H9 (cell line): ENCODE data around the gene NUDT16L1. TPM values are rescaled to one million over a fixed set of nuclear protein-coding genes. Genes with fewer than 3 reads are reported as not detected.

Source experiments
- DNase-seq: peaks from one replicate; pipeline ENCODE4 v3.0.0-alpha.2; 2017
- H2AFZ ChIP-seq: one replicate; pipeline ENCODE4 v1.6.1; 2013; ENCODE audit warnings: mild to moderate bottlenecking, low read length, control low read depth, moderate library complexity
- H2AK5ac ChIP-seq: 2 replicates; pipeline ENCODE4 v1.6.1; 2013; ENCODE audit warnings: low read length, control low read depth, mixed read lengths; ENCODE audit not compliant: insufficient read length
- H2BK120ac ChIP-seq: one replicate; pipeline ENCODE4 v1.6.1; 2013; ENCODE audit warnings: low read depth, mild to moderate bottlenecking, low read length, control low read depth, inconsistent platforms; ENCODE audit not compliant: poor library complexity, severe bottlenecking
- H2BK12ac ChIP-seq: 2 replicates; pipeline ENCODE4 v1.6.1; 2013; ENCODE audit warnings: low read length, control low read depth, mixed read lengths, low read depth; ENCODE audit not compliant: insufficient read length
- H2BK15ac ChIP-seq: 2 replicates; pipeline ENCODE4 v1.6.1; 2013; ENCODE audit warnings: low read depth, low read length, control low read depth
- H2BK20ac ChIP-seq: one replicate; pipeline ENCODE4 v1.6.1; 2013; ENCODE audit warnings: low read depth, mild to moderate bottlenecking, low read length, control low read depth, inconsistent platforms; ENCODE audit not compliant: poor library complexity, severe bottlenecking
- H2BK5ac ChIP-seq: 2 replicates; pipeline ENCODE4 v1.6.1; 2013; ENCODE audit warnings: low read length, control low read depth, mixed read lengths; ENCODE audit not compliant: insufficient read length
- H3K14ac ChIP-seq: 2 replicates; pipeline ENCODE4 v1.6.1; 2013; ENCODE audit warnings: low read length, control low read depth; ENCODE audit not compliant: insufficient read depth
- H3K18ac ChIP-seq: 2 replicates; pipeline ENCODE4 v1.6.1; 2013; ENCODE audit warnings: low read depth, mild to moderate bottlenecking, mixed read lengths, low read length, control low read depth; ENCODE audit not compliant: insufficient read length
- H3K23ac ChIP-seq: 2 replicates; pipeline ENCODE4 v1.6.1; 2013; ENCODE audit warnings: low read length, control low read depth, mixed read lengths, low read depth; ENCODE audit not compliant: insufficient read length
- H3K23me2 ChIP-seq: 2 replicates; pipeline ENCODE4 v1.6.1; 2013; ENCODE audit warnings: low read depth, mild to moderate bottlenecking, mixed read lengths, low read length, control low read depth; ENCODE audit not compliant: insufficient read length, poor library complexity, severe bottlenecking
- H3K27ac ChIP-seq: 2 replicates; pipeline ENCODE4 v1.5.1; 2013; ENCODE audit warnings: low read length, control low read depth, mixed read lengths, low read depth; ENCODE audit not compliant: insufficient read length
- H3K27me3 ChIP-seq: 2 replicates; pipeline ENCODE4 v1.6.1; 2013; ENCODE audit warnings: low read length, control low read depth, inconsistent platforms; ENCODE audit not compliant: insufficient read depth
- H3K4ac ChIP-seq: 2 replicates; pipeline ENCODE4 v1.6.1; 2013; ENCODE audit warnings: low read depth, mild to moderate bottlenecking, control low read depth, inconsistent platforms, low read length, moderate library complexity
- H3K4me1 ChIP-seq: 2 replicates; pipeline ENCODE4 v1.6.1; 2013; ENCODE audit warnings: low read length, control low read depth, inconsistent platforms; ENCODE audit not compliant: insufficient read depth
- H3K4me2 ChIP-seq: 2 replicates; pipeline ENCODE4 v1.6.1; 2013; ENCODE audit warnings: low read length, control low read depth, mixed read lengths; ENCODE audit not compliant: insufficient read length, insufficient read depth
- H3K56ac ChIP-seq: 2 replicates; pipeline ENCODE4 v1.6.1; 2013; ENCODE audit warnings: low read depth, mild to moderate bottlenecking, mixed read lengths, low read length, control low read depth; ENCODE audit not compliant: insufficient read length
- H3K79me1 ChIP-seq: 2 replicates; pipeline ENCODE4 v1.6.1; 2013; ENCODE audit warnings: low read depth, mild to moderate bottlenecking, moderate library complexity, low read length, control low read depth, inconsistent platforms; ENCODE audit not compliant: insufficient read depth, poor library complexity, severe bottlenecking
- H3K79me2 ChIP-seq: 2 replicates; pipeline ENCODE4 v1.6.1; 2013; ENCODE audit warnings: low read length, control low read depth, inconsistent platforms; ENCODE audit not compliant: insufficient read depth
- H3K9ac ChIP-seq: 2 replicates; pipeline ENCODE4 v1.6.1; 2013; ENCODE audit warnings: low read length, control low read depth, mixed read lengths; ENCODE audit not compliant: insufficient read length; ENCODE audit errors: extremely low read depth
- H3K9me3 ChIP-seq: one replicate; pipeline ENCODE4 v1.6.1; 2013; ENCODE audit warnings: low read depth, low read length, inconsistent platforms; ENCODE audit not compliant: control insufficient read depth
- H3T11ph ChIP-seq: one replicate; pipeline ENCODE4 v1.6.1; 2013; ENCODE audit warnings: mild to moderate bottlenecking, low read length, control low read depth, inconsistent platforms
- H4K20me1 ChIP-seq: one replicate; pipeline ENCODE4 v1.6.1; 2013; ENCODE audit not compliant: control insufficient read depth, insufficient read length, insufficient read depth
- H4K5ac ChIP-seq: 2 replicates; pipeline ENCODE4 v1.6.1; 2013; ENCODE audit warnings: low read depth, mild to moderate bottlenecking, mixed read lengths, low read length, control low read depth; ENCODE audit not compliant: insufficient read length
- H4K8ac ChIP-seq: replicated peaks from 2 replicates; pipeline ENCODE4 v1.6.1; 2013; ENCODE audit warnings: low read length, control low read depth, mixed read lengths, low read depth; ENCODE audit not compliant: insufficient read length
- H4K91ac ChIP-seq: 2 replicates; pipeline ENCODE4 v1.6.1; 2013; ENCODE audit warnings: low read depth, mild to moderate bottlenecking, moderate library complexity, mixed read lengths, low read length, control low read depth; ENCODE audit not compliant: insufficient read length
- H3K27ac Mint-ChIP-seq, 3 experiments: 2 replicates in 2 of 3; 3 replicates in 1 of 3; pipeline ENCODE4 v1.8.0; 2020 to 2021; ENCODE audit warnings: mixed read lengths in 3 of 3, mild to moderate bottlenecking in 1 of 3, moderate library complexity in 1 of 3
- H3K27me3 Mint-ChIP-seq: 2 replicates; pipeline ENCODE4 v1.8.0; 2021; ENCODE audit warnings: low read depth, mild to moderate bottlenecking, moderate library complexity, mixed read lengths
- H3K36me3 Mint-ChIP-seq, 3 experiments: 2 replicates in 2 of 3; 3 replicates in 1 of 3; pipeline ENCODE4 v1.8.0; 2020 to 2021; ENCODE audit warnings: low read depth in 3 of 3, mixed read lengths in 3 of 3; ENCODE audit not compliant: insufficient read depth in 1 of 3
- H3K4me1 Mint-ChIP-seq, 2 experiments: 2 replicates each; pipeline ENCODE4 v1.8.0; 2020; ENCODE audit warnings: mixed read lengths in 2 of 2
- H3K4me3 Mint-ChIP-seq, 2 experiments: 2 replicates in 1 of 2; 3 replicates in 1 of 2; pipeline ENCODE4 v1.8.0; 2020 to 2021; ENCODE audit warnings: mild to moderate bottlenecking in 2 of 2, mixed read lengths in 2 of 2, moderate library complexity in 1 of 2
- H3K9me3 Mint-ChIP-seq, 2 experiments: 2 replicates in 1 of 2; 3 replicates in 1 of 2; pipeline ENCODE4 v1.8.0; 2020; ENCODE audit warnings: mild to moderate bottlenecking in 2 of 2, mixed read lengths in 2 of 2, moderate library complexity in 1 of 2
- CTCF ChIP-seq: fragments of 200-600 bp; sonication (generic); conservative IDR thresholded peaks from 3 replicates; pipeline ENCODE4 v1.8.0; 2021; ENCODE audit warnings: antibody characterized with exemption, mild to moderate bottlenecking
- WGBS: extraction: QIAGEN DNeasy Blood & Tissue Kit; methylation state at CpG from one replicate; pipeline ENCODE4 v1.1.7; 2013; ENCODE audit warnings: missing lambda C conversion rate, low lambda C conversion rate, mixed read lengths; ENCODE audit not compliant: insufficient read length; ENCODE audit errors: extremely low coverage; 5-methylcytosine and 5-hydroxymethylcytosine counted together
- total RNA-seq: library from RNA; stranded (reverse); gene quantifications from 2 replicates; pipeline ENCODE4 v1.2.1, GENCODE V29; 2021

The NUDT16L1 gene
- total RNA-seq, 1 experiment from 2014 or later, result 49.4 TPM

DNA sequence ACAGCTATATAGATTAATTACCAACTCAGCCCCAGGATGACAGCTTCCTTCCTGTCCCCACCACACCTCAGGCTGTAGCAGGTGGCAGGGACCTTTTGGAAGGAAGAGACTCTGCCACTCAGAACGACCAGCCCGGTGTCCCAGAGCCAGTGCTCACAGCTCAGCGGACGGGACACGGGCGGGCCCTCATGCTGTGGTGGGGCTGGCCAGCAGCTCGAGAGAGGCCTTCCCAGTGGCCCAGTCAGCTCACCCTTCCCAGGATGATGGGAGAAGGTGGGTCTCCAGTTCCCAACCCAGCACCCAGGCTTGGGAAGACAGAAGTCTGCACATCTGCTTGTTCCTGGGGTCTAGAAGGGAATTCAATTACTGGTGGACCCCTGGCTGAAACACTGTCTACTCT, 10.5 kb downstream of the NUDT16L1 start:
- no peak overlapping the region for H3K23ac ChIP-seq
- no peaks in the 10 kb centered on the region for H4K20me1 ChIP-seq
- no peaks in the 10 kb centered on the region for H3K23me2 ChIP-seq
- H2BK5ac ChIP-seq, result no peak overlapping the region
- H3K4me1 Mint-ChIP-seq, result no peaks in the 10 kb centered on the region
- H3K4me3 Mint-ChIP-seq, result no peak overlapping the region
- H3K79me2 ChIP-seq, result no peaks in the 10 kb centered on the region
- no peak overlapping the region for H3K27ac ChIP-seq
- H2BK15ac ChIP-seq, result no peak overlapping the region
- no peak for DNase-seq
- H4K8ac ChIP-seq, result no peak overlapping the region
- no peak overlapping the region for H3K18ac ChIP-seq
- H3K27me3 Mint-ChIP-seq, result no peaks in the 10 kb centered on the region
- H2AFZ ChIP-seq, result no peak overlapping the region
- no peak overlapping the region for H2BK120ac ChIP-seq
- H3K36me3 Mint-ChIP-seq, result peaks cover 19 to 64% (median 49%) of the 10 kb centered on the region in 3 experiments; a peak in 6 of 7 replicates
- H2BK12ac ChIP-seq, result no peak overlapping the region
- no peaks in the 10 kb centered on the region for H3K9me3 ChIP-seq
- H3K9ac ChIP-seq, result no peak overlapping the region
- no peaks in the 10 kb centered on the region for H3K9me3 Mint-ChIP-seq
- peak overlapping the region in 1 of 3 experiments; percentile 79; a peak in 1 of 7 replicates for H3K27ac Mint-ChIP-seq
- H3T11ph ChIP-seq, result no peak overlapping the region
- no peak overlapping the region for H2AK5ac ChIP-seq
- H3K14ac ChIP-seq, result no peak overlapping the region
- no peaks in the 10 kb centered on the region for H3K79me1 ChIP-seq
- no peak for TF ChIP-seq CTCF
- H4K5ac ChIP-seq, result no peak overlapping the region
- H3K27me3 ChIP-seq, result no peaks in the 10 kb centered on the region
- no peak overlapping the region for H3K4me2 ChIP-seq
- H3K56ac ChIP-seq, result no peak overlapping the region
- H2BK20ac ChIP-seq, result no peak overlapping the region
- no CpG with 5 or more reads among the region's 7 CpGs for WGBS
- no peak overlapping the region for H4K91ac ChIP-seq
- H3K4ac ChIP-seq, result no peak overlapping the region
- H3K4me1 ChIP-seq, result no peaks in the 10 kb centered on the region
